Transverse colon (tissue), 3 donors: Measurements from ENCODE around the gene LETM1.

Experiments
- EP300 ChIP-seq: sonication (generic); formaldehyde crosslinking; IDR thresholded peaks from one replicate; pipeline ENCODE4 v1.6.1; 2017; ENCODE audit warnings: antibody characterized with exemption, low read depth
- POLR2A ChIP-seq: fragments of 450-650 bp; IDR thresholded peaks from one replicate; pipeline ENCODE4 v1.6.1; 2016; ENCODE audit warnings: antibody characterized with exemption, mild to moderate bottlenecking, moderate library complexity
- TF ChIP-seq, protein P1 (sequence below), 5 experiments: fragments of 200-600 bp in 3 of 5; fragments of 450-650 bp in 2 of 5; sonication (generic) in 3 of 5; IDR thresholded peaks; 1 replicate in 2 of 5; 2 replicates in 3 of 5; pipeline ENCODE4 v1.5.1; 2016 to 2017; ENCODE audit warnings: antibody characterized with exemption in 5 of 5, inconsistent platforms in 3 of 5, mild to moderate bottlenecking in 2 of 5, moderate library complexity in 1 of 5

DNA sequence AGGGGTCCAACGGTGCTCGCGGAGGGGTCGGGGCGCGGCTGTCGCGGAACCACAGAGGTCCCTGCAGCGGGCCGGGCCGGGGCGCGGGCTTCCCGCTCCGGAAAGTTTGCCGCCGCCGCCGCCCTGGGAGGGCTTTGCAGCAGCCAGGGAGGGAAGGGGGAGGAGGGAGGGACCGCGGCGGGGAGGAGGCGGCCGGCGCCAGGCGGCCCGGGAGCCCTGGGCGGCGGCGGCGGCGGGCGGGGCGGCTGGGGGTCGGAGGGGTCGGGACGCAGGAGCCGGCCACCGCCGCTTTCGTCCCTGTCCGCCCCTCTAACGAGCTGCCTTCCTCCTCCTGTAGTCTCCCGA is 62.5 kb downstream of the LETM1 start:
- TF ChIP-seq EP300, result no peak
- TF ChIP-seq, protein P1, sequence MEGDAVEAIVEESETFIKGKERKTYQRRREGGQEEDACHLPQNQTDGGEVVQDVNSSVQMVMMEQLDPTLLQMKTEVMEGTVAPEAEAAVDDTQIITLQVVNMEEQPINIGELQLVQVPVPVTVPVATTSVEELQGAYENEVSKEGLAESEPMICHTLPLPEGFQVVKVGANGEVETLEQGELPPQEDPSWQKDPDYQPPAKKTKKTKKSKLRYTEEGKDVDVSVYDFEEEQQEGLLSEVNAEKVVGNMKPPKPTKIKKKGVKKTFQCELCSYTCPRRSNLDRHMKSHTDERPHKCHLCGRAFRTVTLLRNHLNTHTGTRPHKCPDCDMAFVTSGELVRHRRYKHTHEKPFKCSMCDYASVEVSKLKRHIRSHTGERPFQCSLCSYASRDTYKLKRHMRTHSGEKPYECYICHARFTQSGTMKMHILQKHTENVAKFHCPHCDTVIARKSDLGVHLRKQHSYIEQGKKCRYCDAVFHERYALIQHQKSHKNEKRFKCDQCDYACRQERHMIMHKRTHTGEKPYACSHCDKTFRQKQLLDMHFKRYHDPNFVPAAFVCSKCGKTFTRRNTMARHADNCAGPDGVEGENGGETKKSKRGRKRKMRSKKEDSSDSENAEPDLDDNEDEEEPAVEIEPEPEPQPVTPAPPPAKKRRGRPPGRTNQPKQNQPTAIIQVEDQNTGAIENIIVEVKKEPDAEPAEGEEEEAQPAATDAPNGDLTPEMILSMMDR (IDR thresholded peaks at IDR 0.05), result no peak
- no peak for TF ChIP-seq POLR2A
